ENCODE results near the gene FBN1. TPM values are rescaled to one million over a fixed set of nuclear protein-coding genes. Genes with fewer than 3 reads are reported as not detected.

FBN1 gene
- total and polyA plus RNA-seq, 2 experiments from 2014 or later, result 1.9 to 3.8 TPM

DNA sequence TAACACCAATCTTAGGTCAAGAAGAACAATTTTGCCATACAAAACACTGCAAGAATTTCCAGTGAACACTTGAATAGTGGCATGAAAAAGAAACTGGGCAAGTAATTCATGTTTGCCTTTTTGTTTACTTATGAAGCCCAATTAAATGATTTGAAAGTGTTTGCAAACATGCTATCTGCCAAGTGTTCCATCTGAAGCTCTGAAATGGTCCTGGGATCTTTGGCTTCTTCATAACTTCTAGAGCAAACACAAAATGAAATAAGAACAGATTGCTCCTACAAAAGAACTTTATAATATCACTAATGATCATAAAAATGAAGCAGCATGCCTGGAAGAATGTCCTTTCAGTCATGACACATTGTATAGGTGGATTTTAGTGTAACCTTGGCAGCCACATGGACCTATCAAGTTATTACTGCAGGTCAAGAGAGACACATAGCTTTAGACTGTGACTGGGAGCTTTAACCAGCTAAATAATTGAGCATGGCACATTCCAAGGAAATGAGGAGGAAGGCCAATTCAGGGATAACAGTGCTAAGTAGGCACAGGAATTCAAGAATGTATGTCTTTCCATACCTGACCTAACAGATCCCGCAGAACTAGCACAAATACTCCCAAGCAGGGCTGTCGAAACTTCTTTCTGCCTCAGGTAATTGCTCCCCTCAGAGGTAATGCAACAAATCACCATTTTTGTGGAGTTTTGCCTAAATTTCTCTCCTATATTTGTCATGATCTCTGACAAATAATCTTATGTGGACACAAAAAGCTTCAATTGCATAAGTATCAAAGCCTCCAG, 169.7 kb downstream of the FBN1 start (continued):
- TF ChIP-seq, protein P1, sequence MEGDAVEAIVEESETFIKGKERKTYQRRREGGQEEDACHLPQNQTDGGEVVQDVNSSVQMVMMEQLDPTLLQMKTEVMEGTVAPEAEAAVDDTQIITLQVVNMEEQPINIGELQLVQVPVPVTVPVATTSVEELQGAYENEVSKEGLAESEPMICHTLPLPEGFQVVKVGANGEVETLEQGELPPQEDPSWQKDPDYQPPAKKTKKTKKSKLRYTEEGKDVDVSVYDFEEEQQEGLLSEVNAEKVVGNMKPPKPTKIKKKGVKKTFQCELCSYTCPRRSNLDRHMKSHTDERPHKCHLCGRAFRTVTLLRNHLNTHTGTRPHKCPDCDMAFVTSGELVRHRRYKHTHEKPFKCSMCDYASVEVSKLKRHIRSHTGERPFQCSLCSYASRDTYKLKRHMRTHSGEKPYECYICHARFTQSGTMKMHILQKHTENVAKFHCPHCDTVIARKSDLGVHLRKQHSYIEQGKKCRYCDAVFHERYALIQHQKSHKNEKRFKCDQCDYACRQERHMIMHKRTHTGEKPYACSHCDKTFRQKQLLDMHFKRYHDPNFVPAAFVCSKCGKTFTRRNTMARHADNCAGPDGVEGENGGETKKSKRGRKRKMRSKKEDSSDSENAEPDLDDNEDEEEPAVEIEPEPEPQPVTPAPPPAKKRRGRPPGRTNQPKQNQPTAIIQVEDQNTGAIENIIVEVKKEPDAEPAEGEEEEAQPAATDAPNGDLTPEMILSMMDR (conservative IDR thresholded peaks at IDR 0.05; ENCODE audit: low read depth in 2 of 2), result no peak
- TF ChIP-seq STAT1 (IDR thresholded peaks at IDR 0.05; ENCODE audit: unreplicated experiment) (no peak), EZH2 (IDR thresholded peaks at IDR 0.05; ENCODE audit: low read depth, unreplicated experiment) (no peak), ZNF114 (CRISPR knock-in tag; IDR thresholded peaks at IDR 0.05) (no peak)
- TF ChIP-seq, protein P2, sequence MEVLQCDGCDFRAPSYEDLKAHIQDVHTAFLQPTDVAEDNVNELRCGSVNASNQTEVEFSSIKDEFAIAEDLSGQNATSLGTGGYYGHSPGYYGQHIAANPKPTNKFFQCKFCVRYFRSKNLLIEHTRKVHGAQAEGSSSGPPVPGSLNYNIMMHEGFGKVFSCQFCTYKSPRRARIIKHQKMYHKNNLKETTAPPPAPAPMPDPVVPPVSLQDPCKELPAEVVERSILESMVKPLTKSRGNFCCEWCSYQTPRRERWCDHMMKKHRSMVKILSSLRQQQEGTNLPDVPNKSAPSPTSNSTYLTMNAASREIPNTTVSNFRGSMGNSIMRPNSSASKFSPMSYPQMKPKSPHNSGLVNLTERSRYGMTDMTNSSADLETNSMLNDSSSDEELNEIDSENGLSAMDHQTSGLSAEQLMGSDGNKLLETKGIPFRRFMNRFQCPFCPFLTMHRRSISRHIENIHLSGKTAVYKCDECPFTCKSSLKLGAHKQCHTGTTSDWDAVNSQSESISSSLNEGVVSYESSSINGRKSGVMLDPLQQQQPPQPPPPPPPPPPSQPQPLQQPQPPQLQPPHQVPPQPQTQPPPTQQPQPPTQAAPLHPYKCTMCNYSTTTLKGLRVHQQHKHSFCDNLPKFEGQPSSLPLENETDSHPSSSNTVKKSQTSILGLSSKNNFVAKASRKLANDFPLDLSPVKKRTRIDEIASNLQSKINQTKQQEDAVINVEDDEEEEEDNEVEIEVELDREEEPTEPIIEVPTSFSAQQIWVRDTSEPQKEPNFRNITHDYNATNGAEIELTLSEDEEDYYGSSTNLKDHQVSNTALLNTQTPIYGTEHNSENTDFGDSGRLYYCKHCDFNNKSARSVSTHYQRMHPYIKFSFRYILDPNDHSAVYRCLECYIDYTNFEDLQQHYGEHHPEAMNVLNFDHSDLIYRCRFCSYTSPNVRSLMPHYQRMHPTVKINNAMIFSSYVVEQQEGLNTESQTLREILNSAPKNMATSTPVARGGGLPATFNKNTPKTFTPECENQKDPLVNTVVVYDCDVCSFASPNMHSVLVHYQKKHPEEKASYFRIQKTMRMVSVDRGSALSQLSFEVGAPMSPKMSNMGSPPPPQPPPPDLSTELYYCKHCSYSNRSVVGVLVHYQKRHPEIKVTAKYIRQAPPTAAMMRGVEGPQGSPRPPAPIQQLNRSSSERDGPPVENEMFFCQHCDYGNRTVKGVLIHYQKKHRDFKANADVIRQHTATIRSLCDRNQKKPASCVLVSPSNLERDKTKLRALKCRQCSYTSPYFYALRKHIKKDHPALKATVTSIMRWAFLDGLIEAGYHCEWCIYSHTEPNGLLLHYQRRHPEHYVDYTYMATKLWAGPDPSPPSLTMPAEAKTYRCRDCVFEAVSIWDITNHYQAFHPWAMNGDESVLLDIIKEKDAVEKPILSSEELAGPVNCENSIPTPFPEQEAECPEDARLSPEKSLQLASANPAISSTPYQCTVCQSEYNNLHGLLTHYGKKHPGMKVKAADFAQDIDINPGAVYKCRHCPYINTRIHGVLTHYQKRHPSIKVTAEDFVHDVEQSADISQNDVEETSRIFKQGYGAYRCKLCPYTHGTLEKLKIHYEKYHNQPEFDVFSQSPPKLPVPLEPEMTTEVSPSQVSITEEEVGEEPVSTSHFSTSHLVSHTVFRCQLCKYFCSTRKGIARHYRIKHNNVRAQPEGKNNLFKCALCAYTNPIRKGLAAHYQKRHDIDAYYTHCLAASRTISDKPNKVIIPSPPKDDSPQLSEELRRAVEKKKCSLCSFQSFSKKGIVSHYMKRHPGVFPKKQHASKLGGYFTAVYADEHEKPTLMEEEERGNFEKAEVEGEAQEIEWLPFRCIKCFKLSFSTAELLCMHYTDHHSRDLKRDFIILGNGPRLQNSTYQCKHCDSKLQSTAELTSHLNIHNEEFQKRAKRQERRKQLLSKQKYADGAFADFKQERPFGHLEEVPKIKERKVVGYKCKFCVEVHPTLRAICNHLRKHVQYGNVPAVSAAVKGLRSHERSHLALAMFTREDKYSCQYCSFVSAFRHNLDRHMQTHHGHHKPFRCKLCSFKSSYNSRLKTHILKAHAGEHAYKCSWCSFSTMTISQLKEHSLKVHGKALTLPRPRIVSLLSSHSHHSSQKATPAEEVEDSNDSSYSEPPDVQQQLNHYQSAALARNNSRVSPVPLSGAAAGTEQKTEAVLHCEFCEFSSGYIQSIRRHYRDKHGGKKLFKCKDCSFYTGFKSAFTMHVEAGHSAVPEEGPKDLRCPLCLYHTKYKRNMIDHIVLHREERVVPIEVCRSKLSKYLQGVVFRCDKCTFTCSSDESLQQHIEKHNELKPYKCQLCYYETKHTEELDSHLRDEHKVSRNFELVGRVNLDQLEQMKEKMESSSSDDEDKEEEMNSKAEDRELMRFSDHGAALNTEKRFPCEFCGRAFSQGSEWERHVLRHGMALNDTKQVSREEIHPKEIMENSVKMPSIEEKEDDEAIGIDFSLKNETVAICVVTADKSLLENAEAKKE (CRISPR knock-in tag; IDR thresholded peaks at IDR 0.05), result no peak

DNA sequence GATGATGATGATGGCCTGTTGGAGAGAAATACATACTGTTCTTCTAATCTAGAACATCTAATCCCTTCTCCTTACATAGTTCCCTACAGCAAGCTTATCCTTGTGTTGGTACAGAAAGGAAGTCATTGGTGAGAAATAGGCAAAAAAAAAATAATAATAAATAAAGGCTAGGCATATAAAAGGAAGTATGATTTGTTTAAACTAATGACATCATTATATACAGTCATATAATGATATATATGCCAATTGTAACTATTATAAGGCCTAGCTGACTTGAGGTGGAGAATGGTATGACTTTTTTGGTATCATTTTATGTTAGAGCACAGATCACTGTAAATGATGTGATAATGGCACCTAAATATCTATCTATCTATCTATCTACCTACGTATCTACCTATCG, 171.8 kb downstream of the FBN1 start:
- Histone ChIP-seq H3K36me3 (ENCODE audit: insufficient read depth) (no peaks in the 10 kb centered on the region), H3K4me1 (ENCODE audit: insufficient read depth) (no peaks in the 10 kb centered on the region; the same call in 1 of the 2 replicates), H3K27me3 (ENCODE audit: insufficient read depth) (no peaks in the 10 kb centered on the region), H3K9me2 (ENCODE audit: insufficient read depth) (0 out of 2 replicates have a peak, but pooled peaks cover 4% of the 10 kb centered on the region), H3K4me3 (no peak overlapping the region), H3K27ac (ENCODE audit: low read depth) (no peak overlapping the region), H3K79me2 (replicated peaks; ENCODE audit: insufficient read depth) (no peaks in the 10 kb centered on the region), H4K20me1 (replicated peaks; ENCODE audit: insufficient read depth) (no peaks in the 10 kb centered on the region), H3F3A (replicated peaks; ENCODE audit: low read depth) (no peaks in the 10 kb centered on the region), H3K4me2 (no peak overlapping the region), H2AFZ (no peak overlapping the region)
- H3K4me1 Mint-ChIP-seq, result peaks cover 15% of the 10 kb centered on the region; the same call in 2 of the 3 replicates
- H3K4me3 Mint-ChIP-seq, result no peak overlapping the region
- H3K27me3 Mint-ChIP-seq (ENCODE audit: insufficient read depth, low read depth, poor library complexity), result peaks cover 3% of the 10 kb centered on the region
- no peaks in the 10 kb centered on the region; the same call in 2 of the 3 replicates for H3K36me3 Mint-ChIP-seq (ENCODE audit: low read depth)
- ATAC-seq (no peak), DNase-seq (ENCODE audit: low spot score) (no peak)
- no peaks in the 10 kb centered on the region for H3K9me3 Mint-ChIP-seq
- H3K27ac Mint-ChIP-seq, result no peak overlapping the region
- TF ChIP-seq EZH2 (IDR thresholded peaks at IDR 0.05; ENCODE audit: low read depth, unreplicated experiment) (no peak), NANOG (IDR thresholded peaks at IDR 0.05; ENCODE audit: borderline replicate concordance) (no peak), ZNF114 (CRISPR knock-in tag; IDR thresholded peaks at IDR 0.05) (no peak), EZH2phosphoT487 (IDR thresholded peaks at IDR 0.05; ENCODE audit: unreplicated experiment) (no peak), JUNB (IDR thresholded peaks at IDR 0.05; ENCODE audit: unreplicated experiment) (no peak)
- TF ChIP-seq, protein P3, sequence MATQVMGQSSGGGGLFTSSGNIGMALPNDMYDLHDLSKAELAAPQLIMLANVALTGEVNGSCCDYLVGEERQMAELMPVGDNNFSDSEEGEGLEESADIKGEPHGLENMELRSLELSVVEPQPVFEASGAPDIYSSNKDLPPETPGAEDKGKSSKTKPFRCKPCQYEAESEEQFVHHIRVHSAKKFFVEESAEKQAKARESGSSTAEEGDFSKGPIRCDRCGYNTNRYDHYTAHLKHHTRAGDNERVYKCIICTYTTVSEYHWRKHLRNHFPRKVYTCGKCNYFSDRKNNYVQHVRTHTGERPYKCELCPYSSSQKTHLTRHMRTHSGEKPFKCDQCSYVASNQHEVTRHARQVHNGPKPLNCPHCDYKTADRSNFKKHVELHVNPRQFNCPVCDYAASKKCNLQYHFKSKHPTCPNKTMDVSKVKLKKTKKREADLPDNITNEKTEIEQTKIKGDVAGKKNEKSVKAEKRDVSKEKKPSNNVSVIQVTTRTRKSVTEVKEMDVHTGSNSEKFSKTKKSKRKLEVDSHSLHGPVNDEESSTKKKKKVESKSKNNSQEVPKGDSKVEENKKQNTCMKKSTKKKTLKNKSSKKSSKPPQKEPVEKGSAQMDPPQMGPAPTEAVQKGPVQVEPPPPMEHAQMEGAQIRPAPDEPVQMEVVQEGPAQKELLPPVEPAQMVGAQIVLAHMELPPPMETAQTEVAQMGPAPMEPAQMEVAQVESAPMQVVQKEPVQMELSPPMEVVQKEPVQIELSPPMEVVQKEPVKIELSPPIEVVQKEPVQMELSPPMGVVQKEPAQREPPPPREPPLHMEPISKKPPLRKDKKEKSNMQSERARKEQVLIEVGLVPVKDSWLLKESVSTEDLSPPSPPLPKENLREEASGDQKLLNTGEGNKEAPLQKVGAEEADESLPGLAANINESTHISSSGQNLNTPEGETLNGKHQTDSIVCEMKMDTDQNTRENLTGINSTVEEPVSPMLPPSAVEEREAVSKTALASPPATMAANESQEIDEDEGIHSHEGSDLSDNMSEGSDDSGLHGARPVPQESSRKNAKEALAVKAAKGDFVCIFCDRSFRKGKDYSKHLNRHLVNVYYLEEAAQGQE (IDR thresholded peaks at IDR 0.05; ENCODE audit: unreplicated experiment), result no peak
- TF ChIP-seq, protein P1 (conservative IDR thresholded peaks at IDR 0.05; ENCODE audit: low read depth in 2 of 2), result no peak
